K562 (cell line): ENCODE results near the gene ADGRB2. TPM values are rescaled to one million over a fixed set of nuclear protein-coding genes. Genes with fewer than 3 reads are reported as not detected.

Experiments
- ATAC-seq: fragments of 200-7000 bp; cut with Tn5 transposase; 3 replicates; pipeline ENCODE4 v1.9.1; 2020; ENCODE audit warnings: moderate library complexity
- BruUV-seq: library from RNA; stranded (reverse); fragments of 400-500 nt; replicated peaks from 2 replicates; lab custom pipeline; 2021; lab: Mats Ljungman, UMichigan
- CTCF ChIA-PET: fragments of 300-600 bp; formaldehyde crosslinking; extraction: SDS; loops from one replicate; lab custom pipeline; 2021; ENCODE audit warnings: low intra/inter-chr PET ratio; lab: Yijun Ruan, JAX
- POLR2A ChIA-PET: fragments of 300-600, 350-650 bp; sonication (Branson Sonifier 250); formaldehyde crosslinking; extraction: SDS; loops from one replicate; lab custom pipeline; 2021; ENCODE audit warnings: antibody characterized with exemption, inconsistent platforms; lab: Yijun Ruan, JAX
- DNase-seq, 4 experiments: peaks; one replicate each; pipeline versions ENCODE4 v3.0.0 to v3.0.0-alpha.2; 2011 to 2018; ENCODE audit warnings: low spot score in 3 of 4, mixed read lengths in 3 of 4; ENCODE audit errors: extremely low read depth in 1 of 4
- FAIRE-seq: peaks from 2 replicates; lab custom pipeline; 2011; peaks lifted over from hg19 to GRCh38; lab: Jason Lieb, UNC
- H2AFZ ChIP-seq: 2 replicates; pipeline ENCODE4 v1.6.0; 2011; ENCODE audit warnings: low read depth, low read length, control low read depth, inconsistent platforms
- H3K27ac ChIP-seq: fragments of 200-600 bp; 3 replicates; pipeline ENCODE4 v1.8.0; 2011; ENCODE audit warnings: low read depth, mild to moderate bottlenecking, control low read depth, inconsistent platforms, low read length, moderate library complexity, mixed read lengths; ENCODE audit errors: extremely low read depth
- H3K27me3 ChIP-seq, 2 experiments: fragments of 300-600 bp in 1 of 2; 2 replicates in 1 of 2; 3 replicates in 1 of 2; pipeline versions ENCODE4 v1.6.0 to v1.8.0; 2011; ENCODE audit warnings: inconsistent platforms in 2 of 2, low read length in 2 of 2, mild to moderate bottlenecking in 1 of 2, mixed read lengths in 1 of 2, moderate library complexity in 1 of 2; ENCODE audit not compliant: control insufficient read depth in 2 of 2, insufficient read depth in 2 of 2
- H3K36me3 ChIP-seq: fragments of 300-600 bp; 3 replicates; pipeline ENCODE4 v1.8.0; 2011; ENCODE audit warnings: mild to moderate bottlenecking, low read length, inconsistent platforms; ENCODE audit not compliant: control insufficient read depth, insufficient read depth
- H3K4me1 ChIP-seq, 2 experiments: fragments of 200-600 bp in 1 of 2; replicated peaks in 1 of 2; 2 replicates in 1 of 2; 3 replicates in 1 of 2; pipeline versions ENCODE4 v1.5.1 to v1.8.0; 2011; ENCODE audit warnings: inconsistent platforms in 2 of 2, low read length in 2 of 2, mild to moderate bottlenecking in 1 of 2, mixed read lengths in 1 of 2, moderate library complexity in 1 of 2; ENCODE audit not compliant: control insufficient read depth in 2 of 2, insufficient read depth in 2 of 2
- H3K4me2 ChIP-seq: 2 replicates; pipeline ENCODE4 v1.6.1; 2011; ENCODE audit warnings: low read length, control low read depth, inconsistent platforms, mixed read lengths; ENCODE audit not compliant: insufficient read depth
- H3K4me3 ChIP-seq: fragments of 200-600 bp; sonication (generic), shearing (Covaris generic); 2 replicates; pipeline ENCODE4 v1.5.1; 2016; ENCODE audit warnings: control low read depth, inconsistent platforms
- H3K79me2 ChIP-seq: fragments of 200-600 bp; 3 replicates; pipeline ENCODE4 v1.8.0; 2011; ENCODE audit warnings: low read length, inconsistent platforms; ENCODE audit not compliant: control insufficient read depth, insufficient read depth
- H3K9ac ChIP-seq, 2 experiments: 2 replicates each; pipeline versions ENCODE4 v1.6.0 to v1.6.1; 2011; ENCODE audit warnings: low read depth in 2 of 2, low read length in 2 of 2, control low read depth in 1 of 2, inconsistent platforms in 1 of 2, mild to moderate bottlenecking in 1 of 2, mixed read lengths in 1 of 2; ENCODE audit not compliant: insufficient read depth in 1 of 2
- H3K9me1 ChIP-seq: one replicate; pipeline ENCODE4 v1.6.0; 2011; ENCODE audit warnings: inconsistent platforms, mild to moderate bottlenecking, low read length, moderate library complexity; ENCODE audit not compliant: control insufficient read depth, insufficient read depth
- H3K9me3 ChIP-seq: replicated peaks from 2 replicates; pipeline ENCODE4 v1.5.1; 2011; ENCODE audit warnings: low read depth, low read length, inconsistent platforms; ENCODE audit not compliant: control insufficient read depth, insufficient read depth
- H4K20me1 ChIP-seq: replicated peaks from 2 replicates; pipeline ENCODE4 v1.6.1; 2011; ENCODE audit warnings: low read length, inconsistent platforms, mixed read lengths; ENCODE audit not compliant: control insufficient read depth, insufficient read depth
- SNIP1 ChIP-seq: fragments of 450-650 bp; IDR thresholded peaks from 2 replicates; pipeline ENCODE4 v1.7.1; 2017; ENCODE audit warnings: low read depth, mild to moderate bottlenecking
- WGBS: fragments of 100-300 bp; shearing (Covaris generic); methylation state at CpG from one replicate; pipeline ENCODE4 v1.1.6; 2016; ENCODE audit warnings: low coverage, mixed read lengths; ENCODE audit not compliant: insufficient coverage; ENCODE audit errors: missing lambda C conversion rate; 5-methylcytosine and 5-hydroxymethylcytosine counted together
- in situ Hi-C: fragments of 300-500 bp; cut with MboI; formaldehyde crosslinking; loops from 4 replicates; pipeline ENCODE4 v1.15.0; 2018; ENCODE audit warnings: inconsistent platforms, mixed read lengths
- intact Hi-C: fragments of 100-400 bp; cut with micrococcal nuclease; formaldehyde crosslinking; loops from 2 replicates; pipeline ENCODE4 v1.14.2; 2022
- polyA plus RNA-seq, 8 experiments: library from polyadenylated mRNA; depleted of rRNA in 4 of 8; stranded (reverse) in 5 of 8; unstranded in 3 of 8; fragments of >200 nt; fragmentation: Nextera tagmentation in 2 of 8; fragmentation: Illumina TruSeq in 1 of 8; extraction: Ambion mirVana in 2 of 8; extraction: Trizol in 1 of 8; gene quantifications; 2 replicates each; pipeline versions ENCODE4 v1.2.1 to v1.2.3, GENCODE V29; 2011 to 2014; ENCODE audit warnings: inconsistent platforms in 1 of 8, missing spikeins in 1 of 8
- total RNA-seq, 7 experiments: library from RNA; depleted of rRNA in 6 of 7; stranded (reverse); fragments of >200 nt in 6 of 7; fragmentation: Illumina TruSeq in 2 of 7; extraction: Trizol in 2 of 7; gene quantifications; 2 replicates each; pipeline versions ENCODE4 v1.2.1 to v1.2.3, GENCODE V29; 2011 to 2021; ENCODE audit warnings: low replicate concordance in 1 of 7
- TF ChIP-seq, protein P1 (sequence below): fragments of 200-800 bp; sonication (Bioruptor generic); IDR thresholded peaks from 2 replicates; pipeline ENCODE4 v1.6.1; 2017; ENCODE audit warnings: missing genetic modification characterization, missing compliant biosample characterization

ADGRB2 gene
- total and polyA plus RNA-seq, 9 of the 15 experiments (the other 6 are each of a cell fraction or from before 2014, with no cell fraction given) = 0.04 to 0.23 (median 0.20) TPM; not detected in 2

DNA sequence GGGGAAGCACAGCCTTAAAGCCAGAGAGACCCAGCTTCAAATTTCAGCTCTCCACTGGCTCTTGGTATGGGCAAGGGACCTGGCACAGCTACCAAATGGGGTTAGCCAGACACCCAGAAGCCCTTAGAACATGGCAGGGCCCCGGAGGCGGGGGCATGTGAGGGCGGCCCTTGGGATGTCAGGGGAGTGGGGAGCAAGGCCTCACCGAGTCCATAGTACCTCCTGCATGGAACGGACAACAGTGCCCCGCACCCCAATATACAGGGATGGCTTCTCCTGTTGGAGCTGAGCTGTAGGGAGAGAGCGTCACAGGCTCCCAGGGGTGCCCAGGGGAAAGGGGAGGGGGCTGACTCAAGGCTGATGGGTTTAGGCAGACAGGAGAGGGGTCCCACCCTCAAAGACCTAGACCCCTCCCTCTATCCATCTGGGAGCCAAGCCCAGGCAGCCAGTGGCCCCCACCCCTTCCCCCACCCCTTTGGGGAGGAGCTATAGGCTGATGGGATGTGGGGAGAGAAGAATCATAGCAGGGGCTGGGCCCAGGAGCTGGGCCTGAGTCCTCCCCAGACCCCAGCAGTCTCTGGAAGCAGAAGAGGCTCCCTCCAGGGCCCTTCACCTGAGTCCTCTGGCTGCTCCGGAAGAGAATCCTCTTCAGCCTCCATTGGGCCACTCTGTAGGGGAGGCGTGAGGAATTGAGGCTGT, 35.2 kb upstream of the ADGRB2 start:
- H3K9me1 ChIP-seq = no peaks in the 10 kb centered on the region
- in situ Hi-C loops (no loop called here), intact Hi-C loops (no loop called here)
- no peaks in the 10 kb centered on the region for H3K36me3 ChIP-seq
- no peaks in the 10 kb centered on the region for H3K79me2 ChIP-seq
- H3K4me1 ChIP-seq = peaks cover 8 to 23% of the 10 kb centered on the region in 2 experiments
- H3K4me2 ChIP-seq = no peak overlapping the region
- no peak overlapping the region for H3K27ac ChIP-seq
- 0 out of 2 replicates have a peak, but pooled peaks cover 7% of the 10 kb centered on the region for H4K20me1 ChIP-seq
- peak overlapping the region; percentile 28 for H2AFZ ChIP-seq
- ChIA-PET POLR2A (interaction anchor here (0.6 to 1.5 kb wide), 3 partner anchors 16 to 626 kb away, joined by 3 to 5 read pairs (median 3); partner anchors contain the start of gene SPOCD1), CTCF (interaction anchor here (0.6 kb wide), 1 partner anchor 157 kb away, joined by 3 read pairs; no protein-coding TSS in a partner anchor)
- peak in 1 of 4 experiments; percentile 51 for DNase-seq
- TF ChIP-seq SNIP1 = no peak
- TF ChIP-seq, protein P1, sequence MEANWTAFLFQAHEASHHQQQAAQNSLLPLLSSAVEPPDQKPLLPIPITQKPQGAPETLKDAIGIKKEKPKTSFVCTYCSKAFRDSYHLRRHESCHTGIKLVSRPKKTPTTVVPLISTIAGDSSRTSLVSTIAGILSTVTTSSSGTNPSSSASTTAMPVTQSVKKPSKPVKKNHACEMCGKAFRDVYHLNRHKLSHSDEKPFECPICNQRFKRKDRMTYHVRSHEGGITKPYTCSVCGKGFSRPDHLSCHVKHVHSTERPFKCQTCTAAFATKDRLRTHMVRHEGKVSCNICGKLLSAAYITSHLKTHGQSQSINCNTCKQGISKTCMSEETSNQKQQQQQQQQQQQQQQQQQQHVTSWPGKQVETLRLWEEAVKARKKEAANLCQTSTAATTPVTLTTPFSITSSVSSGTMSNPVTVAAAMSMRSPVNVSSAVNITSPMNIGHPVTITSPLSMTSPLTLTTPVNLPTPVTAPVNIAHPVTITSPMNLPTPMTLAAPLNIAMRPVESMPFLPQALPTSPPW (CRISPR knock-in tag) = peak; percentile 22; the same call in 1 of the 2 replicates
- no peak overlapping the region for H3K4me3 ChIP-seq
- no peaks in the 10 kb centered on the region for H3K9me3 ChIP-seq
- peak overlapping the region in 1 of 2 experiments; percentile 58; a peak in 1 of 4 replicates for H3K9ac ChIP-seq
- H3K27me3 ChIP-seq = peaks cover 22 to 44% of the 10 kb centered on the region in 2 experiments; a peak in 4 of 5 replicates
- 38% methylated on average over 9 of the region's 9 CpGs for WGBS
- no peak for FAIRE-seq
- no TSS peak for BruUV-seq
- peak; percentile 27; the same call in 1 of the 3 replicates for ATAC-seq
